AG09319 (cell line): Measurements from ENCODE around the gene AATF.

Experiments
- DNase-seq: peaks from one replicate; pipeline ENCODE4 v3.0.0-alpha.2; 2010; ENCODE audit warnings: low read depth; ENCODE audit errors: extremely low read depth
- CTCF ChIP-seq: IDR thresholded peaks from 2 replicates; pipeline ENCODE4 v1.5.1; 2011; ENCODE audit warnings: low read depth, mild to moderate bottlenecking, inconsistent platforms, low read length, moderate library complexity

Gene AATF

GRCh38 chr17:36948717-36949460, at the start of gene AATF:
TSS of gene AATF (plus strand) at chr17:36948954. CDS start at chr17:36949126, 172 bp downstream.
- TF ChIP-seq CTCF, result no peak
- peak; percentile 85 for DNase-seq

GRCh38 chr17:36899250-36900159, 49.2 kb upstream of the AATF start:
- TF ChIP-seq CTCF, result no peak

GRCh38 chr17:36900160-36900512, 48.6 kb upstream of the AATF start:
- no peak for TF ChIP-seq CTCF
- no peak for DNase-seq

More at GRCh38 chr17:36899250-36900159, 49.2 kb upstream of the AATF start:
- DNase-seq, result no peak

GRCh38 chr17:36901506-36901905, 47.2 kb upstream of the AATF start:
- no peak for DNase-seq
- TF ChIP-seq CTCF, result no peak

- DNase-seq, result no peak
- TF ChIP-seq CTCF, result no peak
Measured at GRCh38 chr17:36907407-36907806, 41.3 kb upstream of the AATF start.

- TF ChIP-seq CTCF, result no peak
- DNase-seq, result no peak
Measured at GRCh38 chr17:36910513-36910912, 38.2 kb upstream of the AATF start.

- no peak for TF ChIP-seq CTCF
- DNase-seq, result no peak
Measured at GRCh38 chr17:36911001-36911400, 37.8 kb upstream of the AATF start.
